ENCODE results near the gene ATP7B.

DNA sequence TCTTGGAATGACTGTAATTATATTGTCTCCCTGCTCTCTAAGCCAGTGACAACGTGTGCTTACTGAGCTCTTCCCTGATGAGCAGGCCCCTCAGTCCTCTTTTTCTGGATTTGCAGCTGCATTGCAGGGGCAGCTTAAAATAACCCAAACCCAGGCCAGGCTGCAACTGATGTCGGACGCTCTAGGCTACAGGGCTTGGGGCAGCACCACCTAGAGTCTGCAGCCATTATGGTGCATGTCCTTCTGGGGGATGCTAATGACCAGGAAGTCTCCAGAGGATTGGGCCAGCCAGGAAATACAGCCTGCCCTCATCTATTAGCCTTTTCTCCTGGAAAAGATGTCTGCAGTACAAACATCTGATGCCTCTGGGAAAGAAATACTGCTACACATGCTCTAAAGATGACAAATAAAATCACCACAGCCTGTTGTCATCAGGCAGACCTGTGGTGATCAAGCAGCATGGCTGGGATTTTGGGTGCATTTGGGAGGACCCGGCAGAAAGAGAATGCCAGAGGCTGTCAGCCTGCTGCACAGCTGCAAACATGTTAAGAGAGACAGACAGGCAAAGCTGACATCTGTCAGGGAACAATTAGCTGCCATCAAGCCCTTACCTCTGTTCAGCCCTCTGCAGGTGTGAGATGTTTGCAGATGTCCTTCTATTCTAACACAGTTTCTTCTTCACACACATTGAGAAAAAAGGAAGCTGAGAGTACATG lies 97.7 kb downstream of the ATP7B start:
- no peak for TF ChIP-seq EZH2 (IDR thresholded peaks at IDR 0.05; ENCODE audit: borderline replicate concordance, low read depth, low read length, severe bottlenecking)
- TF ChIP-seq, protein P1, sequence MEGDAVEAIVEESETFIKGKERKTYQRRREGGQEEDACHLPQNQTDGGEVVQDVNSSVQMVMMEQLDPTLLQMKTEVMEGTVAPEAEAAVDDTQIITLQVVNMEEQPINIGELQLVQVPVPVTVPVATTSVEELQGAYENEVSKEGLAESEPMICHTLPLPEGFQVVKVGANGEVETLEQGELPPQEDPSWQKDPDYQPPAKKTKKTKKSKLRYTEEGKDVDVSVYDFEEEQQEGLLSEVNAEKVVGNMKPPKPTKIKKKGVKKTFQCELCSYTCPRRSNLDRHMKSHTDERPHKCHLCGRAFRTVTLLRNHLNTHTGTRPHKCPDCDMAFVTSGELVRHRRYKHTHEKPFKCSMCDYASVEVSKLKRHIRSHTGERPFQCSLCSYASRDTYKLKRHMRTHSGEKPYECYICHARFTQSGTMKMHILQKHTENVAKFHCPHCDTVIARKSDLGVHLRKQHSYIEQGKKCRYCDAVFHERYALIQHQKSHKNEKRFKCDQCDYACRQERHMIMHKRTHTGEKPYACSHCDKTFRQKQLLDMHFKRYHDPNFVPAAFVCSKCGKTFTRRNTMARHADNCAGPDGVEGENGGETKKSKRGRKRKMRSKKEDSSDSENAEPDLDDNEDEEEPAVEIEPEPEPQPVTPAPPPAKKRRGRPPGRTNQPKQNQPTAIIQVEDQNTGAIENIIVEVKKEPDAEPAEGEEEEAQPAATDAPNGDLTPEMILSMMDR (IDR thresholded peaks at IDR 0.05; ENCODE audit: extremely low read depth in 1 of 2, insufficient read depth in 1 of 2, low read depth in 1 of 2, low read length in 2 of 2) = no peak
- TF ChIP-seq POLR2AphosphoS5 (IDR thresholded peaks at IDR 0.05; ENCODE audit: insufficient read depth, low read depth, low read length) = no peak
- TF ChIP-seq POLR2A (IDR thresholded peaks at IDR 0.05; ENCODE audit: low read depth, low read length) = no peak
- TF ChIP-seq FOS (IDR thresholded peaks at IDR 0.05; ENCODE audit: borderline replicate concordance, insufficient read depth, low read length) = no peak
